HepG2 (cell line): ENCODE results near the gene CAPN15. TPM values are rescaled to one million over a fixed set of nuclear protein-coding genes. Genes with fewer than 3 reads are reported as not detected.

Experiments
- CEBPG ChIP-seq: IDR thresholded peaks from 2 replicates; pipeline ENCODE4 v1.6.1; 2016
- HNRNPLL ChIP-seq: fragments of 200-400 bp; formaldehyde crosslinking; IDR thresholded peaks from 2 replicates; pipeline ENCODE4 v1.6.1; 2017; ENCODE audit warnings: mild to moderate bottlenecking, low read depth, low read length; ENCODE audit not compliant: poor library complexity, severe bottlenecking
- HOXA7 ChIP-seq: sonication (generic); formaldehyde crosslinking; IDR thresholded peaks from 2 replicates; pipeline ENCODE4 v1.8.1; 2022; ENCODE audit warnings: mild to moderate bottlenecking, missing genetic modification reagents, moderate library complexity
- KDM4B ChIP-seq: sonication (generic); formaldehyde crosslinking; IDR thresholded peaks from 2 replicates; pipeline ENCODE4 v1.4.0; 2020; ENCODE audit warnings: missing genetic modification reagents
- NCOA2 ChIP-seq: sonication (generic); formaldehyde crosslinking; IDR thresholded peaks from 2 replicates; pipeline ENCODE4 v1.8.0; 2022; ENCODE audit warnings: inconsistent platforms
- RBFOX2 ChIP-seq: fragments of 200-400 bp; formaldehyde crosslinking; IDR thresholded peaks from 2 replicates; pipeline ENCODE4 v1.6.1; 2017; ENCODE audit warnings: low read depth, mild to moderate bottlenecking, low read length
- SIN3B ChIP-seq: fragments of 150-350 bp; IDR thresholded peaks from 2 replicates; pipeline ENCODE4 v1.6.1; 2014; ENCODE audit warnings: low read length
- SUZ12 ChIP-seq: fragments of 150-350 bp; IDR thresholded peaks from 2 replicates; pipeline ENCODE4 v1.6.1; 2014; ENCODE audit warnings: low read depth, low read length
- TCF7L2 ChIP-seq: IDR thresholded peaks from 2 replicates; pipeline ENCODE4 v1.6.1; 2011; ENCODE audit warnings: mild to moderate bottlenecking, low read depth, low read length, moderate library complexity
- TRIM24 ChIP-seq: sonication (generic); formaldehyde crosslinking; IDR thresholded peaks from 2 replicates; pipeline ENCODE4 v1.8.0; 2022; ENCODE audit warnings: mild to moderate bottlenecking, missing genetic modification reagents
- ZBTB7A ChIP-seq: sonication (generic); formaldehyde crosslinking; IDR thresholded peaks from 2 replicates; pipeline ENCODE4 v1.8.0; 2022; ENCODE audit warnings: mild to moderate bottlenecking, missing genetic modification reagents
- ZFP37 ChIP-seq: sonication (generic); formaldehyde crosslinking; IDR thresholded peaks from 2 replicates; pipeline ENCODE4 v1.4.0; 2020; ENCODE audit warnings: missing genetic modification reagents, borderline replicate concordance
- ZNF143 ChIP-seq: sonication (generic); formaldehyde crosslinking; IDR thresholded peaks from 2 replicates; pipeline ENCODE4 v1.4.0; 2020; ENCODE audit warnings: missing genetic modification reagents
- ZNF232 ChIP-seq: sonication (generic); formaldehyde crosslinking; IDR thresholded peaks from 2 replicates; pipeline ENCODE4 v1.4.0; 2020; ENCODE audit warnings: missing genetic modification reagents, borderline replicate concordance
- ZNF296 ChIP-seq: sonication (generic); formaldehyde crosslinking; conservative IDR thresholded peaks from 2 replicates; pipeline ENCODE4 v1.5.0; 2020; ENCODE audit warnings: mild to moderate bottlenecking, missing genetic modification reagents
- ZNF333 ChIP-seq: sonication (generic); formaldehyde crosslinking; IDR thresholded peaks from 2 replicates; pipeline ENCODE4 v1.4.0; 2020; ENCODE audit warnings: mild to moderate bottlenecking, missing genetic modification reagents, borderline replicate concordance
- ZNF382 ChIP-seq: sonication (generic); formaldehyde crosslinking; IDR thresholded peaks from 2 replicates; pipeline ENCODE4 v1.5.0; 2020; ENCODE audit warnings: missing genetic modification reagents, mild to moderate bottlenecking, borderline replicate concordance
- ZNF550 ChIP-seq: sonication (generic); formaldehyde crosslinking; IDR thresholded peaks from 2 replicates; pipeline ENCODE4 v1.4.0; 2020; ENCODE audit warnings: mild to moderate bottlenecking, missing genetic modification reagents, borderline replicate concordance
- ZNF558 ChIP-seq: sonication (generic); formaldehyde crosslinking; IDR thresholded peaks from 2 replicates; pipeline ENCODE4 v1.9.0; 2022; ENCODE audit warnings: mild to moderate bottlenecking, missing genetic modification reagents, borderline replicate concordance
- polyA plus RNA-seq, 8 experiments: library from polyadenylated mRNA; depleted of rRNA in 3 of 8; stranded (reverse) in 7 of 8; unstranded in 1 of 8; fragments of >200 nt; fragmentation: Illumina TruSeq in 4 of 8; extraction: Trizol in 4 of 8; gene quantifications; 2 replicates each; pipeline versions ENCODE4 v1.2.1 to v1.2.3, GENCODE V29; 2011 to 2016; ENCODE audit warnings: low read depth in 4 of 8, missing spikeins in 1 of 8, mixed read lengths in 1 of 8; ENCODE audit not compliant: insufficient read depth in 1 of 8
- total RNA-seq, 5 experiments: library from RNA; depleted of rRNA; stranded (reverse); fragments of >200 nt; fragmentation: Illumina TruSeq; extraction: Trizol; gene quantifications; 2 replicates each; pipeline ENCODE4 v1.2.3, GENCODE V29; 2016; ENCODE audit warnings: low read depth in 1 of 5
- TF ChIP-seq, protein P1 (sequence below): sonication (generic); formaldehyde crosslinking; IDR thresholded peaks from 2 replicates; pipeline ENCODE4 v1.4.0; 2020; ENCODE audit warnings: missing genetic modification reagents
- TF ChIP-seq, protein P2 (sequence below): sonication (generic); formaldehyde crosslinking; IDR thresholded peaks from 2 replicates; pipeline ENCODE4 v1.4.0; 2020; ENCODE audit warnings: mild to moderate bottlenecking, missing genetic modification reagents
- TF ChIP-seq, protein P3 (sequence below): sonication (generic); formaldehyde crosslinking; IDR thresholded peaks from 2 replicates; pipeline ENCODE4 v1.4.0; 2020; ENCODE audit warnings: missing genetic modification reagents
- TF ChIP-seq, protein P4 (sequence below): sonication (generic); formaldehyde crosslinking; IDR thresholded peaks from 2 replicates; pipeline ENCODE4 v1.9.0; 2022; ENCODE audit warnings: low read depth, missing genetic modification reagents

CAPN15 gene
- total and polyA plus RNA-seq, 2 of the 13 experiments (the other 11 are each of a cell fraction or from before 2014, with no cell fraction given): 14.9 to 24.5 TPM

DNA sequence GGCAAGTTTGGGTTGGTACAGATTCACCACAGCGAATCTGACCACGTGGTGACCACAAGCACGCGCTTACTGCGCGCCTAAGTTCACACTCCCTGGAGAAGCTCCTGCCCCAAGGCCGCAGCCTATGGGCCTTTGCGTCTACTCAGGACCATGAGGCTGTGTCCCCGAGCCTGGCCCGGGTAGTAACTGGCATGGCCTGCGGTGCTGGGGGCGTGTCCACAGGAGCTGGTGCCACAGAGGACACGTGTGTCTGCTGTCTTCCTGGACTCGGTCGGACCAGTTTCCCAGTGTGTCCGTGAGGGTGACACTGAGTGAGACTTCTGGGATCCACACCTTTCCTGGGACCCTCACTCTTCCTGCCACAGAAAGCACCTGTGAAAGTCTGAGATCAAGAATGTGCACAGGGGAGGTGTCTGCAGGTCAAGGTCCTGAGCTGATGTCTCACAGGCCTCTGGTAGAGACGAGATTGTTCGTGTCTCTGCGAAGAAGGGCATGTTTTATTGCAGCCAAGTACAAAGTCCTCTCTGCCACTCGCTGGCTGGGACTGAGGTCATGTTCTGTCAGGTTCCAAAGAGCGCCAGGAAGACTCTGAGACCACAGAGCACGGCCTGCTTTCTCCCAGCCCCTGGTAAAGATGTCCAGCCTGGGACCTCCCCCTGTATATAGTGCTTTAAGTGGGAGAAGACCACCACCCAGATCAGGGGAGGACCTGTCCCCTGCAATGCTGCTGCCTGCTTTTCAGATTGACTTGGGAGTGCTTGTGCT lies 25.2 kb upstream of the CAPN15 start (continued):
- no peak for TF ChIP-seq HOXA7
- TF ChIP-seq ZNF143: no peak; the same call in 1 of the 2 replicates
- peak; percentile 77 for TF ChIP-seq ZBTB7A
- TF ChIP-seq, protein P1, sequence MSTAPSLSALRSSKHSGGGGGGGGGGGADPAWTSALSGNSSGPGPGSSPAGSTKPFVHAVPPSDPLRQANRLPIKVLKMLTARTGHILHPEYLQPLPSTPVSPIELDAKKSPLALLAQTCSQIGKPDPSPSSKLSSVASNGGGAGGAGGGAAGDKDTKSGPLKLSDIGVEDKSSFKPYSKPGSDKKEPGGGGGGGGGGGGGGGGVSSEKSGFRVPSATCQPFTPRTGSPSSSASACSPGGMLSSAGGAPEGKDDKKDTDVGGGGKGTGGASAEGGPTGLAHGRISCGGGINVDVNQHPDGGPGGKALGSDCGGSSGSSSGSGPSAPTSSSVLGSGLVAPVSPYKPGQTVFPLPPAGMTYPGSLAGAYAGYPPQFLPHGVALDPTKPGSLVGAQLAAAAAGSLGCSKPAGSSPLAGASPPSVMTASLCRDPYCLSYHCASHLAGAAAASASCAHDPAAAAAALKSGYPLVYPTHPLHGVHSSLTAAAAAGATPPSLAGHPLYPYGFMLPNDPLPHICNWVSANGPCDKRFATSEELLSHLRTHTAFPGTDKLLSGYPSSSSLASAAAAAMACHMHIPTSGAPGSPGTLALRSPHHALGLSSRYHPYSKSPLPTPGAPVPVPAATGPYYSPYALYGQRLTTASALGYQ (CRISPR knock-in tag): 0 out of 2 replicates have a peak, but pooled peaks have one; percentile 9
- no peak for TF ChIP-seq ZNF550 (CRISPR knock-in tag)
- no peak for TF ChIP-seq KDM4B (CRISPR knock-in tag)
- TF ChIP-seq ZNF232 (CRISPR knock-in tag): no peak; the same call in 1 of the 2 replicates
- TF ChIP-seq, protein P2, sequence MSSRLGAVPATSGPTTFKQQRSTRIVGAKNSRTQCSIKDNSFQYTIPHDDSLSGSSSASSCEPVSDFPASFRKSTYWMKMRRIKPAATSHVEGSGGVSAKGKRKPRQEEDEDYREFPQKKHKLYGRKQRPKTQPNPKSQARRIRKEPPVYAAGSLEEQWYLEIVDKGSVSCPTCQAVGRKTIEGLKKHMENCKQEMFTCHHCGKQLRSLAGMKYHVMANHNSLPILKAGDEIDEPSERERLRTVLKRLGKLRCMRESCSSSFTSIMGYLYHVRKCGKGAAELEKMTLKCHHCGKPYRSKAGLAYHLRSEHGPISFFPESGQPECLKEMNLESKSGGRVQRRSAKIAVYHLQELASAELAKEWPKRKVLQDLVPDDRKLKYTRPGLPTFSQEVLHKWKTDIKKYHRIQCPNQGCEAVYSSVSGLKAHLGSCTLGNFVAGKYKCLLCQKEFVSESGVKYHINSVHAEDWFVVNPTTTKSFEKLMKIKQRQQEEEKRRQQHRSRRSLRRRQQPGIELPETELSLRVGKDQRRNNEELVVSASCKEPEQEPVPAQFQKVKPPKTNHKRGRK (CRISPR knock-in tag): no peak
- no peak for TF ChIP-seq ZNF558
- no peak for TF ChIP-seq SIN3B
- TF ChIP-seq ZFP37: no peak
- TF ChIP-seq ZNF296 (CRISPR knock-in tag): no peak
- 0 out of 2 replicates have a peak, but pooled peaks have one; percentile 49 for TF ChIP-seq ZNF333 (CRISPR knock-in tag)
- TF ChIP-seq TRIM24: no peak
- TF ChIP-seq TCF7L2: no peak
- TF ChIP-seq CEBPG (CRISPR knock-in tag): peak; percentile 50; the same call in 1 of the 2 replicates
- TF ChIP-seq, protein P3, sequence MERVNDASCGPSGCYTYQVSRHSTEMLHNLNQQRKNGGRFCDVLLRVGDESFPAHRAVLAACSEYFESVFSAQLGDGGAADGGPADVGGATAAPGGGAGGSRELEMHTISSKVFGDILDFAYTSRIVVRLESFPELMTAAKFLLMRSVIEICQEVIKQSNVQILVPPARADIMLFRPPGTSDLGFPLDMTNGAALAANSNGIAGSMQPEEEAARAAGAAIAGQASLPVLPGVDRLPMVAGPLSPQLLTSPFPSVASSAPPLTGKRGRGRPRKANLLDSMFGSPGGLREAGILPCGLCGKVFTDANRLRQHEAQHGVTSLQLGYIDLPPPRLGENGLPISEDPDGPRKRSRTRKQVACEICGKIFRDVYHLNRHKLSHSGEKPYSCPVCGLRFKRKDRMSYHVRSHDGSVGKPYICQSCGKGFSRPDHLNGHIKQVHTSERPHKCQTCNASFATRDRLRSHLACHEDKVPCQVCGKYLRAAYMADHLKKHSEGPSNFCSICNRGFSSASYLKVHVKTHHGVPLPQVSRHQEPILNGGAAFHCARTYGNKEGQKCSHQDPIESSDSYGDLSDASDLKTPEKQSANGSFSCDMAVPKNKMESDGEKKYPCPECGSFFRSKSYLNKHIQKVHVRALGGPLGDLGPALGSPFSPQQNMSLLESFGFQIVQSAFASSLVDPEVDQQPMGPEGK (CRISPR knock-in tag): no peak; the same call in 1 of the 2 replicates
- no peak for TF ChIP-seq SUZ12
- no peak for TF ChIP-seq ZNF382 (CRISPR knock-in tag)
- TF ChIP-seq, protein P4, sequence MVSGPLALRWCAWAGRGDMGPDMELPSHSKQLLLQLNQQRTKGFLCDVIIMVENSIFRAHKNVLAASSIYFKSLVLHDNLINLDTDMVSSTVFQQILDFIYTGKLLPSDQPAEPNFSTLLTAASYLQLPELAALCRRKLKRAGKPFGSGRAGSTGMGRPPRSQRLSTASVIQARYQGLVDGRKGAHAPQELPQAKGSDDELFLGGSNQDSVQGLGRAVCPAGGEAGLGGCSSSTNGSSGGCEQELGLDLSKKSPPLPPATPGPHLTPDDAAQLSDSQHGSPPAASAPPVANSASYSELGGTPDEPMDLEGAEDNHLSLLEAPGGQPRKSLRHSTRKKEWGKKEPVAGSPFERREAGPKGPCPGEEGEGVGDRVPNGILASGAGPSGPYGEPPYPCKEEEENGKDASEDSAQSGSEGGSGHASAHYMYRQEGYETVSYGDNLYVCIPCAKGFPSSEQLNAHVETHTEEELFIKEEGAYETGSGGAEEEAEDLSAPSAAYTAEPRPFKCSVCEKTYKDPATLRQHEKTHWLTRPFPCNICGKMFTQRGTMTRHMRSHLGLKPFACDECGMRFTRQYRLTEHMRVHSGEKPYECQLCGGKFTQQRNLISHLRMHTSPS (CRISPR knock-in tag): peak; percentile 88; the same call in 1 of the 2 replicates
- 0 out of 2 replicates have a peak, but pooled peaks have one; percentile 34 for TF ChIP-seq RBFOX2
- peak; percentile 59 for TF ChIP-seq NCOA2 (CRISPR knock-in tag)
- TF ChIP-seq HNRNPLL: peak; percentile 20
